ENCODE data around the gene SLC30A9.

SLC30A9 gene

DNA sequence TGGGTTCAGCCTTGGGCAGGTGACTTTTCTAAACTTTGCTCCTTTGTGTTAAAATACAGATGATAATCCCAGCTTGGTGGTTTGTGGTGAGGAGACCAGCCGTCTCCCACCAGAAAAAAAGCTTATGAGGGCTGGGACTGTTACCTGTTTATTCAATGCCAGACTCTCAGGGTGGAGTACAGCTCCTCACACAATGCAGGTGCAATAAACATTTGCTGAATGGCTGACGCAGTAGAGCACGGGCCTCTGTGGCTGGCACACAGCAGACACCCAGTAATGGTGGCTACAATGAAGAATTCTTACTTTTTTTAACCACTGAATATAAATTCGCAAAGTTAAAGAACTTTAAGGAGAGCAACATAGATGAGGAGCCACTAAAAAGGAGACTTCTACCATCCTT lies 131.9 kb downstream of the SLC30A9 start:
- H3K36me3 ChIP-seq (ENCODE audit: low read depth) = no peaks in the 10 kb centered on the region
- H3K27me3 ChIP-seq (ENCODE audit: insufficient read depth, poor library complexity, severe bottlenecking) = peaks cover 15% of the 10 kb centered on the region
- no peaks in the 10 kb centered on the region for H3K4me1 ChIP-seq (ENCODE audit: insufficient read depth, poor library complexity, severe bottlenecking)
- TF ChIP-seq, protein P1, sequence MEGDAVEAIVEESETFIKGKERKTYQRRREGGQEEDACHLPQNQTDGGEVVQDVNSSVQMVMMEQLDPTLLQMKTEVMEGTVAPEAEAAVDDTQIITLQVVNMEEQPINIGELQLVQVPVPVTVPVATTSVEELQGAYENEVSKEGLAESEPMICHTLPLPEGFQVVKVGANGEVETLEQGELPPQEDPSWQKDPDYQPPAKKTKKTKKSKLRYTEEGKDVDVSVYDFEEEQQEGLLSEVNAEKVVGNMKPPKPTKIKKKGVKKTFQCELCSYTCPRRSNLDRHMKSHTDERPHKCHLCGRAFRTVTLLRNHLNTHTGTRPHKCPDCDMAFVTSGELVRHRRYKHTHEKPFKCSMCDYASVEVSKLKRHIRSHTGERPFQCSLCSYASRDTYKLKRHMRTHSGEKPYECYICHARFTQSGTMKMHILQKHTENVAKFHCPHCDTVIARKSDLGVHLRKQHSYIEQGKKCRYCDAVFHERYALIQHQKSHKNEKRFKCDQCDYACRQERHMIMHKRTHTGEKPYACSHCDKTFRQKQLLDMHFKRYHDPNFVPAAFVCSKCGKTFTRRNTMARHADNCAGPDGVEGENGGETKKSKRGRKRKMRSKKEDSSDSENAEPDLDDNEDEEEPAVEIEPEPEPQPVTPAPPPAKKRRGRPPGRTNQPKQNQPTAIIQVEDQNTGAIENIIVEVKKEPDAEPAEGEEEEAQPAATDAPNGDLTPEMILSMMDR (IDR thresholded peaks at IDR 0.05; ENCODE audit: poor library complexity, severe bottlenecking) = no peak
- H3K4me3 ChIP-seq (ENCODE audit: severe bottlenecking) = no peak overlapping the region
- no peak overlapping the region for H3K27ac ChIP-seq (ENCODE audit: poor library complexity, severe bottlenecking)
- ATAC-seq (ENCODE audit: low read depth) = no peak
- DNase-seq (ENCODE audit: low spot score) = no peak
- no peaks in the 10 kb centered on the region for H3K9me3 ChIP-seq (ENCODE audit: severe bottlenecking)

DNA sequence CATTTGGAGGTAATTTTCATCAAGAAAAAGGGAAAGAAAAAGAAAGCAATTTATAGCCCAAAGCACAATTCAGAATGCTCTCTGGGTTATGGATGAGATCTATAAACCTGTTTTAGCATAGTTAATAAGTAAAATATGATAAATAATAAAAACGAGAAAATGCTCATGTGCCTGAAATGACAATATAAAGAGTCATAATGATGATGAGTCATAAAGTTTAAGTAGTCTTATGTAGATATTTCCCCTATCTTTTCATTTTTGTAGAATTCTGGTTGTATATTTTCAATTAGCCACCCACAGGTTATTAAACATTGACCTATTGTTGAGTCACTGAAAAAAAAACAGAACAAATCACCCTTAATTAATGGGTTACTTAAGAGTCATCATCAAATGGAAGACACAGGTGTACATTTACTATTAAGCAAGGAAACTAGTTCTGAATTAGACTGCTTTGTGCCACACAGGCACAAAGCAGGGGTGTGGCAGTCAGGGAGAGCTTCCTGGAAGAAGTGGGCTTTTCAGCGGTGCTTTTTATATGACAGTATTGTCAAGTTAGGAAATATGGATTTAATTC lies 132.8 kb downstream of the SLC30A9 start:
- Histone ChIP-seq H3K36me3 (ENCODE audit: low read depth) (no peaks in the 10 kb centered on the region), H3K27ac (ENCODE audit: poor library complexity, severe bottlenecking) (no peak overlapping the region), H3K9me3 (ENCODE audit: severe bottlenecking) (no peaks in the 10 kb centered on the region), H3K27me3 (ENCODE audit: insufficient read depth, poor library complexity, severe bottlenecking) (peaks cover 15% of the 10 kb centered on the region), H3K4me1 (ENCODE audit: insufficient read depth, poor library complexity, severe bottlenecking) (no peaks in the 10 kb centered on the region), H3K4me3 (ENCODE audit: severe bottlenecking) (no peak overlapping the region)
- DNase-seq (ENCODE audit: low spot score) (no peak), ATAC-seq (ENCODE audit: low read depth) (no peak)
- TF ChIP-seq, protein P1 (IDR thresholded peaks at IDR 0.05; ENCODE audit: poor library complexity, severe bottlenecking) = no peak

DNA sequence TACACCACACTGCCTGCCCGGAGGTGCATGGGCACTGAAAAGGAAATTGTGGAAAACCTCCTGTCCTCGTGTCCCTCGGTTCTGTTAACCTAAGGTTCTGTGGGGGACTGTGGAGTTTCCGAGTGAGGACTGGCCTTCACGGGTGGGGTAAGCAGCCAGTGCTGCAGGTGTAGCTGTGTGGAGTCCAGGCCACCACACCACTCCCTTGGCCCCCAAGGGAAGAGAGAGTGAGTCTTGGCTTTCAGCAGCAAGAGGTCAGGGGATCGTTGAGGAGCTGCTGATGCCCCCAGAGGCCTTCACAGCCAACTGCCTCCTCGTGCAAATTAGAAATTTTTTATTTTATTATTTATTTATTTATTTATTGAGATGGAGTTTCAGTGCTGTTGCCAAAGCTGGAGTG lies 141.8 kb downstream of the SLC30A9 start:
- Histone ChIP-seq H3K36me3 (ENCODE audit: low read depth) (no peaks in the 10 kb centered on the region), H3K4me1 (ENCODE audit: insufficient read depth, poor library complexity, severe bottlenecking) (no peaks in the 10 kb centered on the region), H3K27ac (ENCODE audit: poor library complexity, severe bottlenecking) (no peak overlapping the region), H3K4me3 (ENCODE audit: severe bottlenecking) (no peak overlapping the region), H3K27me3 (ENCODE audit: insufficient read depth, poor library complexity, severe bottlenecking) (peaks cover 14% of the 10 kb centered on the region), H3K9me3 (ENCODE audit: severe bottlenecking) (no peaks in the 10 kb centered on the region)
- no peak for ATAC-seq (ENCODE audit: low read depth)
- TF ChIP-seq, protein P1 (IDR thresholded peaks at IDR 0.05; ENCODE audit: poor library complexity, severe bottlenecking) = no peak
- no peak for DNase-seq (ENCODE audit: low spot score)

DNA sequence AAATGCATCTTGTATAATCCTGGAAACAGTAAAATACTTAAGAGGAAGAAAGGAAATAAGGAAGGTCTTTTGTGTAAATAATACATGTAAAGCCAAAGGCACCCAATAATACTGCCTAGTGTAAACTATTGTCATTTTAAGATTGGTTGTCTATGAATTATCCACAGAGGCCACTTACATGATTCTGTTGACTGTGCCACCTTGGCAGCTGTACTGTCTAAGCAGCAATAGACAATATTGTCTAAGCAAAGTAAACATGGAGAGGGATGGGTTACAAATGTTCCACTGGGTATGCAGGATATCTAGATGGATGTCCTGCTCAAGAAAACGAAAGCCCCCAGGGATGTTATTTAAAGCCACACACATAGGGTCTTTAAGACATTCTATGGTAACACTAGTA lies 142.7 kb downstream of the SLC30A9 start:
- DNase-seq (ENCODE audit: low spot score) = no peak
- Histone ChIP-seq H3K4me3 (ENCODE audit: severe bottlenecking) (no peak overlapping the region), H3K27ac (ENCODE audit: poor library complexity, severe bottlenecking) (no peak overlapping the region), H3K9me3 (ENCODE audit: severe bottlenecking) (no peaks in the 10 kb centered on the region), H3K27me3 (ENCODE audit: insufficient read depth, poor library complexity, severe bottlenecking) (peaks cover 14% of the 10 kb centered on the region), H3K4me1 (ENCODE audit: insufficient read depth, poor library complexity, severe bottlenecking) (no peaks in the 10 kb centered on the region), H3K36me3 (ENCODE audit: low read depth) (no peaks in the 10 kb centered on the region)
- ATAC-seq (ENCODE audit: low read depth) = no peak
- TF ChIP-seq, protein P1 (IDR thresholded peaks at IDR 0.05; ENCODE audit: poor library complexity, severe bottlenecking) = no peak

DNA sequence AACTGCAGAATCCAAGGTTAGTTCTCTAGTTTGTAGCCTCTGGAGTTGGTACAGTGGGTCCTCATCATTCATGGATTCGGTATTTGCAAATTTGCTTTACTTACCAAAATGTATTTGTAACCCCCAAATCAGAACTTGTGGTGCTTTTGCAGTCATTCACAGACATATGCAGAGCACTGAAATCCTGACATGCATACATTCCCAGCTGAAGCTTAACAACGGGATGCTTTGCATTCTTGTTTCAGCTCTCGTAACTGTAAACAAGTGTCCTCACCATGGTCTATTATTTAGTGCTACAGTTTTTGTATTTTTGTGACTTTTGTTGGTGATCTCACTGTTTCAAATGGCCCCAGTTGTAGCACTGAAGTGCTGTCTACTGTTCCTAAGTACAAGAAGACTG lies 146.0 kb downstream of the SLC30A9 start:
- Histone ChIP-seq H3K4me3 (ENCODE audit: severe bottlenecking) (no peak overlapping the region), H3K36me3 (ENCODE audit: low read depth) (no peaks in the 10 kb centered on the region), H3K27me3 (ENCODE audit: insufficient read depth, poor library complexity, severe bottlenecking) (peaks cover 19% of the 10 kb centered on the region), H3K4me1 (ENCODE audit: insufficient read depth, poor library complexity, severe bottlenecking) (no peaks in the 10 kb centered on the region), H3K27ac (ENCODE audit: poor library complexity, severe bottlenecking) (no peak overlapping the region), H3K9me3 (ENCODE audit: severe bottlenecking) (no peaks in the 10 kb centered on the region)
- TF ChIP-seq, protein P1 (IDR thresholded peaks at IDR 0.05; ENCODE audit: poor library complexity, severe bottlenecking) = no peak
- DNase-seq (ENCODE audit: low spot score) (no peak), ATAC-seq (ENCODE audit: low read depth) (no peak)
